ENCODE measurements around the gene SLC6A2. TPM values are rescaled to one million over a fixed set of nuclear protein-coding genes. Genes with fewer than 3 reads are reported as not detected.
A peak's percentile ranks its signal among the peaks of the same experiment; 100 is the strongest.

Gene SLC6A2
- total RNA-seq, 4 donors from 2014 or later, result 0.32 TPM; not detected in 3

GRCh38 chr16:55703003-55704001, 47.5 kb downstream of the SLC6A2 start:
- DNase-seq, result no peak
- intact Hi-C loops (cut with DNase I; ENCODE audit: low total_unique reads) (loop anchor here (5.0 kb wide), 1 partner anchor 236 kb away; no protein-coding TSS in a partner anchor), in situ Hi-C loops (cut with MboI; ENCODE audit: low pct_ligation_motif_present in 1 of 4, low pct_unique_long_range_greater_than_20kb in 1 of 4, low sequenced_read_pairs in 3 of 4) (loop anchor here (5.0 to 10.0 kb wide), 4 partner anchors 149 to 239 kb away; no protein-coding TSS in a partner anchor)
- H3K27ac ChIP-seq, result no peak overlapping the region
- no peak for TF ChIP-seq POLR2AphosphoS5 (IDR thresholded peaks at IDR 0.05)
- peak; percentile 28 to 46 (median 41) for TF ChIP-seq CTCF (IDR thresholded peaks at IDR 0.05)
- H3K9me3 ChIP-seq, result no peaks in the 10 kb centered on the region
- no peaks in the 10 kb centered on the region for H3K4me1 ChIP-seq
- WGBS, 2 donors (ENCODE audit: low coverage in 1 of 2), result 30 to 43% methylated on average over 6 to 10 of the region's 10 CpGs
- H3K4me3 ChIP-seq, result no peak overlapping the region
- no peaks in the 10 kb centered on the region for H3K36me3 ChIP-seq
- H3K27me3 ChIP-seq, result no peaks in the 10 kb centered on the region

- 60% methylated on average over 1 of the region's 1 CpG; no CpG with 5 or more reads in 1 of the 2 donors for WGBS, 2 donors (ENCODE audit: low coverage in 1 of 2)
- DNase-seq, result no peak
- in situ Hi-C loops (cut with MboI; ENCODE audit: low pct_ligation_motif_present in 1 of 4, low pct_unique_long_range_greater_than_20kb in 1 of 4, low sequenced_read_pairs in 3 of 4), result loop anchor here in 3 of 4 donors (5.0 to 10.0 kb wide), 4 partner anchors 135 to 242 kb away; no protein-coding TSS in a partner anchor
- Histone ChIP-seq H3K4me3 (no peak overlapping the region), H3K9me3 (no peaks in the 10 kb centered on the region), H3K36me3 (no peaks in the 10 kb centered on the region), H3K27me3 (peaks cover 6% of the 10 kb centered on the region), H3K27ac (no peak overlapping the region), H3K4me1 (no peaks in the 10 kb centered on the region)
- TF ChIP-seq POLR2A (IDR thresholded peaks at IDR 0.05), result no peak
- TF ChIP-seq EP300 (IDR thresholded peaks at IDR 0.05; ENCODE audit: low read depth), result no peak
- no peak for TF ChIP-seq CTCF (IDR thresholded peaks at IDR 0.05)
- TF ChIP-seq POLR2AphosphoS5 (IDR thresholded peaks at IDR 0.05), result no peak
- intact Hi-C loops (cut with DNase I; ENCODE audit: low total_unique reads), result no loop called here
Measured at GRCh38 chr16:55706739-55707384, 51.1 kb downstream of the SLC6A2 start.

- 70% methylated on average over 4 of the region's 5 CpGs; no CpG with 5 or more reads in 1 of the 2 donors for WGBS, 2 donors (ENCODE audit: low coverage in 1 of 2)
- in situ Hi-C loops (cut with MboI; ENCODE audit: low pct_ligation_motif_present in 1 of 4, low pct_unique_long_range_greater_than_20kb in 1 of 4, low sequenced_read_pairs in 3 of 4), result loop anchor here (5.0 to 10.0 kb wide), 5 partner anchors 132 to 245 kb away; no protein-coding TSS in a partner anchor
Measured at GRCh38 chr16:55709801-55710200, 54.0 kb downstream of the SLC6A2 start.

More at GRCh38 chr16:55709801-55710200, 54.0 kb downstream of the SLC6A2 start:
- no peaks in the 10 kb centered on the region for H3K4me1 ChIP-seq
- H3K27ac ChIP-seq, result no peak overlapping the region
- no peak for DNase-seq
- TF ChIP-seq POLR2AphosphoS5 (IDR thresholded peaks at IDR 0.05) (no peak), EP300 (IDR thresholded peaks at IDR 0.05; ENCODE audit: low read depth) (no peak), POLR2A (IDR thresholded peaks at IDR 0.05) (no peak), CTCF (IDR thresholded peaks at IDR 0.05) (no peak)
- H3K27me3 ChIP-seq, result peaks cover 7% of the 10 kb centered on the region
- intact Hi-C loops (cut with DNase I; ENCODE audit: low total_unique reads), result loop anchor here (5.0 kb wide), 1 partner anchor 132 kb away; no protein-coding TSS in a partner anchor
- no peaks in the 10 kb centered on the region for H3K36me3 ChIP-seq
- H3K9me3 ChIP-seq, result no peaks in the 10 kb centered on the region
- H3K4me3 ChIP-seq, result no peak overlapping the region

All from transverse colon (tissue), 4 donors.